T47D (cell line): ENCODE measurements around the gene TMEM266.

Source experiments
- DNase-seq, 2 experiments: peaks; one replicate each; pipeline versions ENCODE4 v3.0.0 to v3.0.0-alpha.2; 2011 to 2012; ENCODE audit warnings: low read depth in 1 of 2, low spot score in 1 of 2
- JUND ChIP-seq: IDR thresholded peaks from 2 replicates; pipeline ENCODE4 v1.6.1; 2012; ENCODE audit warnings: low read depth
- in situ Hi-C: cut with HindIII; loops from 2 replicates; pipeline ENCODE4 v1.10.0; 2016; ENCODE audit warnings: low sequenced_read_pairs, low pct_unique_long_range_greater_than_20kb

Gene TMEM266

DNA sequence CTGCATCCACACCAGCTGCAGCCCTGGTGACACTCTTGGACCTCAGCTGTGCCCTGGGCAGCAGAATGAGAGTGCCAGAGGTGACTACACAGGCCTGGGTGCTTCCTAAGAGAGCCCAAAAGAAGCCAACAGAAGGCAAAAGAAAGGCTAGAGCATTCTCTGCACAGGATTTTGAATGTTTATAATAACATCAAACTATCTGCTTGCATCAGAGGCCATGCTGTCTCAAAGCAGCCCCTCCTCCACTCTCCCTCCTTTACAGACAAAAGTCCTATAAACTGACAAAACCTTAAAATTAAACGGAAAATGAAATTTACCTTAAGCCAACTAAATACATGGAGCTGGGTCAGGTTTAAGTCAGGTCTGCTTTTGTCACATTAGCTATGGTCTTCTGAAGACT lies 155.8 kb downstream of the TMEM266 start:
- no peak for TF ChIP-seq JUND
- in situ Hi-C loops: no loop called here
- DNase-seq: no peak

GRCh38 chr15:76217029-76217881 lies 157.5 kb downstream of the TMEM266 start:
- in situ Hi-C loops: no loop called here
- DNase-seq: peak; percentile 51 to 86
- no peak for TF ChIP-seq JUND

GRCh38 chr15:76217882-76218217 lies 158.1 kb downstream of the TMEM266 start:
- in situ Hi-C loops: no loop called here

GRCh38 chr15:76221085-76221767 lies 161.4 kb downstream of the TMEM266 start:
- no peak for TF ChIP-seq JUND
- in situ Hi-C loops: no loop called here
- no peak for DNase-seq

More at GRCh38 chr15:76217882-76218217, 158.1 kb downstream of the TMEM266 start:
- DNase-seq: no peak
- TF ChIP-seq JUND: no peak

GRCh38 chr15:76222159-76222558 lies 162.4 kb downstream of the TMEM266 start:
- in situ Hi-C loops: no loop called here
- no peak for TF ChIP-seq JUND
- no peak for DNase-seq

DNA sequence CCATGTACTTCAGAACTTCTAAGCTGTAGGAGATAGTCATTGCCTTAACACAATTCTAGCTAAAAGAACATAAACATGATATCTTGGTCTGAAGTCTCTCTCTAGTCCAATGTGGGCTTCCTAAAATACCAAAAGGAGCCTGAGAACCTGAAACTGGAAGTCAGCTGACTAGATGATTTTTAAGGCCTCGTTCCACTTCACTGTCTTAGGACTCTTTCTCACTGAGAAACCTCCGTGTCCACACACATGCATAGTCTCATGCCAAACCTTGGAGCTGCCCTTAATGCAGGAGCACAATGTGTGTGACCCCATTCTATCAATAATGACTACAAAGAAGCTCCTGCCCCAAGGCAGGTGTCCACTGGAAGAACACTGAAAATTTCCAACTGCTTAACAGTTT lies 163.7 kb downstream of the TMEM266 start:
- no peak for TF ChIP-seq JUND

DNA sequence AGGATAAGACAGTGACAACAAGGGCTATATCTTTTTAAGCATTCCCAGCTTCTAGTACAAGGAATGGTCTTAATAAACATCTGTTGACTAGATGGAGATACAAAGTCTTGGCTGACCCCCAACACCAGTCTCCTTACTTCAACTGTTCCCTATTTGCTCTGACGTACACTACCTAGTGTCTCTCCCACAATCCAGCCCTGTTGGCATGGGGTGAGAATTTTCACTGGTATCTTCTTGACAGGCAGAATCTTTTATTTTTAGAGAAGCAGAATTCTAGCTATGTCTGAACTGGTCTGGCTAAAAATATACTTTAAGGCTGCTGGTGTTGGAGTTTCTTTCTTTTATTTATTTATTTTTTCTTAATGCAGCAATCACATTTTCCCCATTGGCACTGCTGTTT lies 169.5 kb downstream of the TMEM266 start:
- in situ Hi-C loops: no loop called here
- no peak for TF ChIP-seq JUND
- DNase-seq: no peak

More for the DNA sequence above, 163.7 kb downstream of the TMEM266 start:
- DNase-seq: no peak
- in situ Hi-C loops: no loop called here

- no peak for DNase-seq
- TF ChIP-seq JUND: no peak
- in situ Hi-C loops: no loop called here
Measured at GRCh38 chr15:76233921-76234320, 174.1 kb downstream of the TMEM266 start.

DNA sequence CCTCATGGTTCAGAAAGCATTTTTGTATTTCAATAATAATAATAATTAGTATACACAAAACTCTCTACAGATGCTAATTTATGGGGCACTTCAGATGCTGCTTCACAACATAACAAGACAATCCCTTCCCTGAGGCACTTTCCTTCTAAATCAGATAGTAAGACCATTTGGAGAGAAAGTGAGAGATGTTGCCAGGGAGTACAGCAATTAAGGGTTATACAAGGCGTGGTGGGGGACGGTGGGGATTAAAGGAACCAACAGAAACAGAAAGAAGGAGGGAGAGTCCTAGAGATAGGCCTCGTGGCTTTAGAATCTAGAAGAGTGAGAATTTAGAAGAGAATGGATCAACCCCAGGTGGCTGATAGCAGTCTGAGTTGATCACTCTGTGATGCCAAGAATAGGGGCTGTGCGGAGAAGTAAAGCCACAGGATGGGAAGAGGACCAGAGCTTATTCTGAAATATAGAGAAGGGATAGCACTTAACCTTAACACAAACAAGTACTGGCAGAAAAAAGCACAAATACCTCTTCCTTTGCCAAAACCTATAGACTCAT lies 174.6 kb downstream of the TMEM266 start:
- in situ Hi-C loops: no loop called here
- no peak for DNase-seq
- no peak for TF ChIP-seq JUND

- no peak for TF ChIP-seq JUND
- in situ Hi-C loops: no loop called here
Measured at GRCh38 chr15:76235186-76235826, 175.5 kb downstream of the TMEM266 start.

GRCh38 chr15:76236350-76236749 lies 176.6 kb downstream of the TMEM266 start:
- DNase-seq: no peak
- no peak for TF ChIP-seq JUND
- in situ Hi-C loops: no loop called here

More at GRCh38 chr15:76235186-76235826, 175.5 kb downstream of the TMEM266 start:
- peak in 1 of 2 experiments; percentile 61 for DNase-seq

GRCh38 chr15:76239786-76240185 lies 180.0 kb downstream of the TMEM266 start:
- TF ChIP-seq JUND: no peak
- DNase-seq: no peak
- in situ Hi-C loops: no loop called here
